Smooth muscle cell (in vitro differentiated cells): ENCODE results near the gene BRCA1. TPM values are rescaled to one million over a fixed set of nuclear protein-coding genes. Genes with fewer than 3 reads are reported as not detected.
"Not testable (repeated sequence)": the region's sequence is repeated elsewhere in the genome, so short reads cannot be mapped to it uniquely, and the experiment has no call there.

Source experiments
- DNase-seq: peaks from one replicate; lab custom pipeline; 2025; ENCODE audit not compliant: unreplicated experiment; lab: John Stamatoyannopoulos, UW
- H2AFZ ChIP-seq: fragments of 200-600 bp; sonication (generic); 2 replicates; pipeline ENCODE4 v1.6.0; 2016; ENCODE audit warnings: antibody characterized with exemption, low read depth, mild to moderate bottlenecking
- H3F3A ChIP-seq: fragments of 200-600 bp; sonication (generic); 2 replicates; pipeline ENCODE4 v1.6.0; 2017; ENCODE audit warnings: antibody characterized with exemption, low read depth
- H3K27ac ChIP-seq: fragments of 200-600 bp; sonication (generic); 2 replicates; pipeline ENCODE4 v1.5.1; 2016; ENCODE audit warnings: low read depth, mild to moderate bottlenecking
- H3K27me3 ChIP-seq: fragments of 200-600 bp; sonication (generic); 2 replicates; pipeline ENCODE4 v1.6.1; 2016; ENCODE audit warnings: low read depth, mild to moderate bottlenecking
- H3K36me3 ChIP-seq: fragments of 200-600 bp; sonication (generic); 2 replicates; pipeline ENCODE4 v1.5.1; 2016; ENCODE audit warnings: low read depth
- H3K4me1 ChIP-seq: fragments of 200-600 bp; sonication (generic); 2 replicates; pipeline ENCODE4 v1.5.1; 2016; ENCODE audit warnings: low read depth
- H3K4me2 ChIP-seq: fragments of 200-600 bp; sonication (generic); 2 replicates; pipeline ENCODE4 v1.6.0; 2016; ENCODE audit warnings: mild to moderate bottlenecking
- H3K4me3 ChIP-seq: fragments of 200-600 bp; sonication (generic); 2 replicates; pipeline ENCODE4 v1.5.1; 2016; ENCODE audit warnings: mild to moderate bottlenecking
- H3K79me2 ChIP-seq: fragments of 200-600 bp; sonication (generic); 2 replicates; pipeline ENCODE4 v1.6.0; 2016; ENCODE audit warnings: low read depth, mild to moderate bottlenecking
- H3K9ac ChIP-seq: fragments of 200-600 bp; sonication (generic); 2 replicates; pipeline ENCODE4 v1.6.0; 2016; ENCODE audit warnings: low read depth
- H3K9me3 ChIP-seq: fragments of 200-600 bp; sonication (generic); replicated peaks from 2 replicates; pipeline ENCODE4 v1.5.1; 2016; ENCODE audit warnings: low read depth
- H4K20me1 ChIP-seq: fragments of 200-600 bp; sonication (generic); 2 replicates; pipeline ENCODE4 v1.6.0; 2016; ENCODE audit warnings: low read depth
- CTCF ChIP-seq: fragments of 200-600 bp; sonication (generic); IDR thresholded peaks from 2 replicates; pipeline ENCODE4 v1.5.1; 2017; ENCODE audit warnings: borderline replicate concordance, mild to moderate bottlenecking, antibody characterized with exemption; ENCODE audit not compliant: insufficient read depth, poor library complexity, severe bottlenecking
- WGBS: methylation state at CpG from one replicate; pipeline ENCODE4 v1.1.7; 2016; ENCODE audit warnings: low lambda C conversion rate; 5-methylcytosine and 5-hydroxymethylcytosine counted together
- polyA plus RNA-seq: library from polyadenylated mRNA; unstranded; fragments of >200 nt; fragmentation: Nextera tagmentation; extraction: Ambion mirVana; gene quantifications from 2 replicates; pipeline ENCODE4 v1.2.1, GENCODE V29; 2016
- total RNA-seq: library from RNA; depleted of rRNA; stranded (reverse); fragments of >200 nt; gene quantifications from 2 replicates; pipeline ENCODE4 v1.2.3, GENCODE V29; 2014

The BRCA1 gene
- total and polyA plus RNA-seq, 2 experiments from 2014 or later, result 5.4 to 22.7 TPM

- DNase-seq, result peak; percentile 52
- Histone ChIP-seq H3K36me3 (no peaks in the 10 kb centered on the region), H3K9me3 (no peaks in the 10 kb centered on the region), H3K4me3 (peak overlapping the region; percentile 59), H2AFZ (peak overlapping the region; percentile 73), H3K79me2 (peaks cover 40% of the 10 kb centered on the region), H3K27me3 (no peaks in the 10 kb centered on the region), H3K4me2 (peak overlapping the region; percentile 87), H4K20me1 (peaks cover 5% of the 10 kb centered on the region), H3F3A (peaks cover 11% of the 10 kb centered on the region), H3K27ac (peak overlapping the region; percentile 96), H3K9ac (peak overlapping the region; percentile 95), H3K4me1 (peaks cover 11% of the 10 kb centered on the region)
- WGBS, result 2% methylated on average over 27 of the region's 27 CpGs
- TF ChIP-seq CTCF, result no peak
Observed at GRCh38 chr17:43170140-43170765, 45.1 kb upstream of the BRCA1 start.

GRCh38 chr17:43169561-43170139, 44.5 kb upstream of the BRCA1 start:
- no peaks in the 10 kb centered on the region for H3K9me3 ChIP-seq
- peaks cover 11% of the 10 kb centered on the region for H3F3A ChIP-seq
- H3K4me1 ChIP-seq, result peaks cover 11% of the 10 kb centered on the region
- H4K20me1 ChIP-seq, result peaks cover 2% of the 10 kb centered on the region
- no peak for TF ChIP-seq CTCF
- H2AFZ ChIP-seq, result peak overlapping the region; percentile 73
- H3K27me3 ChIP-seq, result no peaks in the 10 kb centered on the region
- peak overlapping the region; percentile 59 for H3K4me3 ChIP-seq
- peaks cover 38% of the 10 kb centered on the region for H3K79me2 ChIP-seq
- no peaks in the 10 kb centered on the region for H3K36me3 ChIP-seq
- H3K9ac ChIP-seq, result peak overlapping the region; percentile 95
- peak overlapping the region; percentile 96 for H3K27ac ChIP-seq
- under 1% methylated on average over 26 of the region's 29 CpGs for WGBS
- peak overlapping the region; percentile 87 for H3K4me2 ChIP-seq
- DNase-seq, result peak; percentile 33

- H3K9ac ChIP-seq, DNase-seq, H3K4me1 ChIP-seq, H3K27me3 ChIP-seq, H3K4me3 ChIP-seq, H3K27ac ChIP-seq, H3F3A ChIP-seq, H2AFZ ChIP-seq, H4K20me1 ChIP-seq, H3K4me2 ChIP-seq, H3K36me3 ChIP-seq, H3K9me3 ChIP-seq: not testable (repeated sequence)
- peaks cover 11% of the 10 kb centered on the region for H3K79me2 ChIP-seq
Observed at GRCh38 chr17:43165971-43166370, 40.8 kb upstream of the BRCA1 start.

GRCh38 chr17:43159957-43160356, 34.8 kb upstream of the BRCA1 start:
- not testable (repeated sequence) for H3K9ac ChIP-seq, DNase-seq, H3K4me2 ChIP-seq, H3K4me3 ChIP-seq, H3K4me1 ChIP-seq, H3K9me3 ChIP-seq, H3F3A ChIP-seq, H3K36me3 ChIP-seq, H3K27me3 ChIP-seq, H2AFZ ChIP-seq, H3K79me2 ChIP-seq, H4K20me1 ChIP-seq, H3K27ac ChIP-seq
- WGBS, result 96% methylated on average over 8 of the region's 8 CpGs

GRCh38 chr17:43159232-43159631, 34.1 kb upstream of the BRCA1 start:
- 90% methylated on average over 15 of the region's 25 CpGs for WGBS
- H3K79me2 ChIP-seq, H3K27me3 ChIP-seq, H3K4me1 ChIP-seq, H2AFZ ChIP-seq, H3F3A ChIP-seq, H3K4me2 ChIP-seq, H3K4me3 ChIP-seq, H3K27ac ChIP-seq, H3K36me3 ChIP-seq, H3K9ac ChIP-seq, DNase-seq, H4K20me1 ChIP-seq, H3K9me3 ChIP-seq: not testable (repeated sequence)
